Vagina (tissue), 2 donors: ENCODE results near the gene TFPI.

Source experiments
- CTCF ChIP-seq, 3 experiments: fragments of 450-650 bp in 2 of 3; fragments of 200-600 bp in 1 of 3; sonication (generic) in 1 of 3; IDR thresholded peaks; one replicate each; pipeline ENCODE4 v1.5.1; 2017 to 2019; ENCODE audit warnings: antibody characterized with exemption in 3 of 3, mild to moderate bottlenecking in 2 of 3, moderate library complexity in 2 of 3
- POLR2A ChIP-seq, 2 donors: fragments of 450-650 bp; IDR thresholded peaks; one replicate each; pipeline ENCODE4 v1.6.1; 2017; ENCODE audit warnings: antibody characterized with exemption in 2 of 2, mild to moderate bottlenecking in 2 of 2, moderate library complexity in 2 of 2
- POLR2AphosphoS5 ChIP-seq, 2 donors: sonication (generic); formaldehyde crosslinking; IDR thresholded peaks; one replicate each; pipeline ENCODE4 v1.9.0; 2017; ENCODE audit warnings: antibody characterized with exemption in 2 of 2, mild to moderate bottlenecking in 2 of 2, low read depth in 1 of 2; ENCODE audit not compliant: insufficient read depth in 1 of 2

- no peak for TF ChIP-seq POLR2A (IDR thresholded peaks at IDR 0.05)
- no peak for TF ChIP-seq CTCF (IDR thresholded peaks at IDR 0.05)
- peak in 1 of 2 donors; percentile 78 for TF ChIP-seq POLR2AphosphoS5 (IDR thresholded peaks at IDR 0.05; ENCODE audit: insufficient read depth in 1 of 2, low read depth in 1 of 2)
These were observed 5.0 kb downstream of the TFPI start for GRCh38 chr2:187549193-187549592.
